GM18511 (cell line): ENCODE measurements around the gene FOXA3.

Source experiments
- ATAC-seq: cut with Tn5 transposase; IDR thresholded peaks from one replicate; pipeline ENCODE4 v1.9.1; 2021; ENCODE audit warnings: mild to moderate bottlenecking, moderate library complexity; ENCODE audit not compliant: unreplicated experiment

The FOXA3 gene

DNA sequence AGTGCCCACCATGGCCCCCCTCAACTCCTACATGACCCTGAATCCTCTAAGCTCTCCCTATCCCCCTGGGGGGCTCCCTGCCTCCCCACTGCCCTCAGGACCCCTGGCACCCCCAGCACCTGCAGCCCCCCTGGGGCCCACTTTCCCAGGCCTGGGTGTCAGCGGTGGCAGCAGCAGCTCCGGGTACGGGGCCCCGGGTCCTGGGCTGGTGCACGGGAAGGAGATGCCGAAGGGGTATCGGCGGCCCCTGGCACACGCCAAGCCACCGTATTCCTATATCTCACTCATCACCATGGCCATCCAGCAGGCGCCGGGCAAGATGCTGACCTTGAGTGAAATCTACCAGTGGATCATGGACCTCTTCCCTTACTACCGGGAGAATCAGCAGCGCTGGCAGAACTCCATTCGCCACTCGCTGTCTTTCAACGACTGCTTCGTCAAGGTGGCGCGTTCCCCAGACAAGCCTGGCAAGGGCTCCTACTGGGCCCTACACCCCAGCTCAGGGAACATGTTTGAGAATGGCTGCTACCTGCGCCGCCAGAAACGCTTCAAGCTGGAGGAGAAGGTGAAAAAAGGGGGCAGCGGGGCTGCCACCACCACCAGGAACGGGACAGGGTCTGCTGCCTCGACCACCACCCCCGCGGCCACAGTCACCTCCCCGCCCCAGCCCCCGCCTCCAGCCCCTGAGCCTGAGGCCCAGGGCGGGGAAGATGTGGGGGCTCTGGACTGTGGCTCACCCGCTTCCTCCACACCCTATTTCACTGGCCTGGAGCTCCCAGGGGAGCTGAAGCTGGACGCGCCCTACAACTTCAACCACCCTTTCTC is 8.2 kb downstream of the FOXA3 start:
- no peak for ATAC-seq

DNA sequence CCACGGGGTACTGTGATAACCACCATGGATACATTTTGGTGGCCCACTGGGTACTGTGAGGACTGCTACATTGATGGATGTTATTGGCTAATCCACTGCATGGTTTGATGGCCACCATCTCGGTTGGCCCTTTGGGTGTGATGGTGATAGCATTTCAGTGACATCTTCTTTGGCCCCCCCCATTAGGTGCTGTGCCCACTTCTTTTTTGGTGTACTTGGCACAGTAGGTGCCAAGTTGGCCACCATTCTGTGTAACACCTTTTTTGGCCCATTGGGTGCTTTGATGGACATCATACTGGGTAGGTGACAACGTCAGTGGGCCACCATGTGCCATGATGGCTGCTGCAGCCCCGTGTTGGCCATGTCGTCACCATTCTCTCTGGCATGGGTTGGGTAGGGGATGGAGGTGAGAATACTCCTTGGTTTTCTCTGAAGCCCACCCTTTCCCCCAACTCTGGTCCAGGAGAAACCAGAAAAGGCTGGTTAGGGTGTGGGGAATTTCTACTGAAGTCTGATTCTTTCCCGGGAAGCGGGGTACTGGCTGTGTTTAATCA is 9.2 kb downstream of the FOXA3 start:
- ATAC-seq: no peak

DNA sequence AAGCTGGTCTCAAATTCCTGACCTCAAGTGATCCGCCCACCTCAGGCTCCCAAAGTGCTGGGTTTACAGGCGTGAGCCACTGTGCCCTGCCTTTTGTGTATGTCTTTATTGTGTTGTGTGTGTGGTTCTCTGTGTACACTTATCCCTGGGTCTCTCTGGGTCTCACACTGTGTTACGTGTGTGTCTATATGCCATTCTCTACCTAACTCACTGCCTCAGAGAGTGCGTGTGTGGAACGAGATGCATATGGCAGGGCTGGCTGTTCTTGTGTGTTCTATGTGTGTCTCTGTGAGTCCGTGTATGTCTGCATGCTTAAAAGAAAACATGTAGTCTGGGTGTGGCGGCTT is 10.5 kb downstream of the FOXA3 start:
- no peak for ATAC-seq

DNA sequence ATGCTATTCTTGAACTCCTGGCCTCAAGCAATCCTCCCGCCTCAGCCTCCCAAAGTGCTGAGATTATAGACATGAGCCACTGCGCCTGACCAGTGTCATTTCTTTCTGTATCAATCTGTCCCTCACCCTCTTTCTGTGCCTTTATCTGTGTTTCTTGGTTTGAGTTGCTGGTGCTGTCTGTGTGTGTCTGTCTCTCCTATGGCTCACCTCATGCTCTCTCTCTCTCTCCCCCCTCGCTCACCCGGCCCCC is 12.0 kb downstream of the FOXA3 start:
- no peak for ATAC-seq

DNA sequence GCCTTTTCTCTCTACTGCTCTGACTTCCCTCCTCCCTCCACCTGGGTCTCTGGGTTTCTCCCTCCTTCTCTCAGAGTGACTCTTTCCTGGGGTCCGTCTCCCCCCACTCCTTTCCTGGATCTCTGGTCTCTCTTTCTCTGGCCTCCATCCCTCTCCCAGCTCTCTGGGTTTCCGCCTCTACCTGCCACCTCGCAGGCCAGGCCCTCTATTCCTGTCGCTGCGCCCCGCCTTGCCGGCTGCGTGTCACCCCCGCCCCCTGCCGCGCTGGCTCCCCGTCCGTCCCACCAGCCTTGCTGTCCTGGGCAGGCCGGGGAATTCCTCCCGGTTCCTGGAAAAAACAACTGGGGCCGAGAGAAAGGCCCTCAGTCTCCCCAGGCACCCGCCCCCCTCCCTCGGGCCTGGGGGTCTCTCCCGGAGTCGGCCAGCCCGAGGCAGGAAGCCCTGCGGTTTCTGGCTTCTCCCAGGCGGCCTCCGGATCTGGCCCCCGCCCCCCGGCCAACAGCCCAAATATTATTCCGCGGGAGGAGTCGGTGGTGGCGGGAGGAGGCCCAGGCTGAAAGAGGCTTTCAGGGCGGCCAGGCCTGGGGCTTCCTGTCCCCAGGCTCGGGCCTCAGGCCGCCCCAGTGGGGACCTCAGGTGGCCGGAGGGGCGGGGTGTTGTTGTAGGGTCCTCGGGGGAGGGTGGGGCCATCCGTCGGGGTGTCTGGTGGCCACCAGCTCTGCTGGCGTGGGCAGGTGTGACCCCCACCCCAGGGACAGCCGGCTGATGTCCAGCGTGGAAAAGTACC is 12.5 kb downstream of the FOXA3 start:
- ATAC-seq: no peak

DNA sequence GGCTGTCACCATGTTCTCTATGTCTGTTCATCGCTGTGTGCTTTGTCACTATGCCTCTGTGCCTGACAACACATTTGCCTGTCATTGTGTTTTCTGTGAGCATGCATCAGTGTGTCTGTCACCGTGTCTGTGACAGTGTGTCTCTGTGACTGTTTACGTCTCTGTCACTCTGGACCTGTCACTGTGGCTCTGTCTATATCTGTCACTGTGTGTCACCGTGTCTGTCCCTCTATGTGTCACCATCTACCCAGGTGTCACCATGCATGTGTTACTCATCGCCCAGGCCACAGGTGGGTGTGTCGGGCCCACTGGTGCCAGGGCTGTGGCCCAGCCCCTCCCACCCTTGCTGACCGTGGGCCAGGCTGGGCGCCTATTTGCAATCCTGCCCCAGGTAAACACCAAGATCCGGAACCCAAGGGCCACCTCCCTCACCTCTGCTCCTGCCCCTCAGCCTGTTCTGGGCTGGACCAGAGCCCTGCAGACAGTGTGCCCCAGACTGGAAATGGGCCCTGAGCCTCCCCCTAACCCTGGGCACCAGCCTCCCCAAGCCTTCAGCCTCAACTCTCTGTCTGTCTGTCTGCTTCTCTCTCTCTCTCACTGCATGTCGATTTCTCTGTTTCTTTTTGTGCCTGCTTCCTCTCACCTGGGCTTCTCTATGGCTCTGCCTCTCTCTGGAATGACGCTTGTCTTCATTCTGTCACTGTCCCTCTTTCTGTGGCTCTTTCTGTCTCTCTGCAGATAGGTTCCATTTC is 14.1 kb downstream of the FOXA3 start:
- ATAC-seq: no peak

- no peak for ATAC-seq
Observed at GRCh38 chr19:45879055-45879454, 14.9 kb downstream of the FOXA3 start.

GRCh38 chr19:45879971-45880370 is 15.8 kb downstream of the FOXA3 start:
- ATAC-seq: no peak

DNA sequence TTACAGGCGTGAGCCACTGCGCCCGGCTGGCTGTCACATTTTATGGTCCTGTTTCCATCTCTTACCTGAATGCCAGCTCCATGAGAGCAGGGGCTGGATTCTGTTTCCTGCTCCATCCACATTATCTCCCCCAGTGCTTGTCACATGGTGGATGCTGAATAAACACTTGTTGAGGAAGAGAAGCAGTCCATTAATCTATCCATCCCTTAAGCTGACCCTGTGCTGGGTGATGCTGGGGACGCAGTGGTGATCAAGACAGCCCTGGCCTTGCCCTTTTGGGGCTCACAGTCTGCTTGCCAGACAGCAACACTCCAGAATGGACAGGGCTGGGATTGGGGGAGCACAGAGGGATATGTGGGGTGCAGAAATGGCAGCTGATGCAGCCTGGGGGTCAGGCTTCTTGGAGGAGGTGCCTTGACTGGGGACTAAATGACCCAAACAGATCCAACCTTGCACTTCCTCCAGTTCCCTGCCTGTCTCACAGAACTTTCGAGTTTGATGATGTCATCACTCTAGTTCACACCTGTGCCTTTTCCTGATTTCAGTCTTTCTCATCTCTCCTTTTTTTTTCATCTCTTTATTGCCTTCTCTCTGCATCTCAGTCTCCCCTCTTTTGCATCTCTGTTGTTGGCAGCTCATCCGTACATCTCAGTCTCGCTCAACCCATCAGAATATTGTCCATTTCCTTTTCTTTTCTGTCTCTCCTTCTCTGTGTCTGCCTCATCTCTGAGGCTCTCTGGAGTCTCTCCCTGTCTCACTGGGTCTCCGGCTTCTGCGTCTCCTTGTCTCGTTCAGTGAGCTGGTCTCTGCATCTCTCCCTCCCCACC is 17.2 kb downstream of the FOXA3 start:
- ATAC-seq: no peak

GRCh38 chr19:45881909-45882528 is 17.9 kb downstream of the FOXA3 start:
- ATAC-seq: no peak

DNA sequence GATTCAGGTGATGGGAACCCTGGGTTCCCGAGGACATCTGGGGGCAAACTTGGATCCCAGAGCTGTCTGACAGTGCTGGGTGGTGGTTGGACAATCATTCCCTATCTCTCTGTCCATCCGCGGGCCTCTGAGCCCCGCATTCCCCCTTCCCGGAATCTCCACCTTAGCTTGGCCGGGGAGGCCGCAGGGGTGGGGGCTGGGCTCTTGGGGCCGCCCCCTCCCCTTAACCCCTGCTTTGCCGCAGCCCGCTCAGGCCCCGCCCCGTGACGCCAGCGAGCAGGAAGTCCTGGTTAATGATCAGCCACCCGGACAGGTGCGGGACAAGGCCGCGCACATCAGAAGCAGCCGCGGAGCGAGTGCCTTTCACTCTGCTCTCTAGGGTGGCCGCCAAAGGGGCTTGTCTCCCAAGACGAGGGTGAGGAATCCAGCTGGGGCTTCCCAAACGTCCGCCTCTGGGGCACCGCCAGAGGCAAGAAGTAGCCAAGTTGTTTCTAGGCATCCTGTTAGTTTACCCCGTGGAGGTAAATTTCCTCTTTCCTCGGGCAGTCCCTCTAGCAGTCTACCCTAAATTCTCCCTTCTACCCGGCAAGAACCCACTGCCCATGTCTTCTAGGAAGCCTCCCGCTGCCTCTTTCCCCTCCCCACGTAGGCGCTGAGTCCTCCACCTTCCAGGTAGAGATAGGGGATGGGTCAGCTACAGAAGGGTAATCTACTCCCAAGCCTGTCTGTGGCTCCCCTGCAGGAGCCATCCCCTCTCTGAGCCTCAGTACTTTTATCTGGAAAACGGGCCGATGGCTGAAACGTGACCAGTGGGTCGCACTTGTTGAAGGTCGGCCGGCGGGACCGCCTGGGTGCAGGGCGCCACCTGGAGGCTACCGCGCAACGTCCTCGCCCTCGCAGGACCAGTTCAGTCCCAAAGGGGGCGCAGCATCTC is 18.8 kb downstream of the FOXA3 start:
- no peak for ATAC-seq

DNA sequence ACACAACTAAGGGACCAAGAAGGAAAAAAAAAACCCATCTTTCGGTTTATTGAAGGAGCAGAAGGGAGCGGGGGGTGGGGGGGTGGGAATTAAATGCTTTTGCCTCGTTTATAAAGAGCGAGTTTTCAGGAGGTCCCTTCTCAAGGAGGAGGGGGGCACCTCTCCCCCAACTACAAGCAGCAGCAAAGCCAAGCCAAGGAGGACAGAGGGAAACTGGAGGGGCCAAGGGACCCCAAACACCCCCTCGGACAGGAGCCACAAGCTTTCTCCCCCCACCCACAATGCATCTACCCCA is 19.4 kb downstream of the FOXA3 start:
- ATAC-seq: no peak

DNA sequence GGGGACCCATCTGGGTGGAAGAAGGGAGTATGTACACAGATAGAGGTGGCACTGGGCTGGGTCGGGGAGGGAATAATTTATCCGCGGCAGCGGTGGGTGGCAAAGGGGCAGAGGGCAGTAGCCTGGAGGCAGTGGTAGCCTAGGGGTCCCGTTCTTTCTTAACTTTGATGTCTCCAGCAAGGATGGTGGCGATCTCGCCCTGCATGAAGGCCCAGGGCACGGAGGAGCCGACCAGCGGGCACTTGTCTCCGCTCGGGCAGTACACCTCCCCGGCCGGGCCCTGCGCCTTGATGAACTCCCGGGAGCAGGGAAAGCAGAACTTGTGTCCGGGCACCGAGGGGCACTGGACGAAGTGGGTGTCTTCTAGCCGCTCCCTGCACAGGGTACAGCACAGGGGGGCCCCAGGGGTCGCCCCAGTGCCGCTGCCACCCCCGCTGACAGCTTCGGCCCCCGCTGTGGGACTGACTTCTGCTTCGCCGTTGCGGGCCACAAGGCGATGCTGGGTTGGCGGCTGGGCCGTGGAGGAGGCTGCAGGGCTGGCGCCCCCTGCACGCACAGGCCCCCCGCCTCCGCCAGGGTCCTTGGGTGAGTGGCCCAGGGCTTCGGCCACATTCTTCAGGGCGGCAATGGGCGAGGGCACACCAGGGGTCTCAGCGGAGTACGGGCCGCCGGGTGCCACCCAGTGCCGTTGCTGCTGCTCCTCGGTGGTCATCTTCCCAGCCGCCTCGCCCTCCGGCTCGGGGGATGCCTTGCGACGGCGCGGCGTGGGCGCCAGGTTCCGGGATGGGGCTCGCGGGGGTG is 20.0 kb downstream of the FOXA3 start:
- ATAC-seq: no peak

- ATAC-seq: no peak
Observed at GRCh38 chr19:45884682-45885555, 20.8 kb downstream of the FOXA3 start.

- ATAC-seq: peak; percentile 59
Observed at GRCh38 chr19:45885556-45886426, 21.7 kb downstream of the FOXA3 start, which contains the start of gene IRF2BP1. Gene IRF2BP1, minus strand, starts transcription at chr19:45886141. Its CDS starts 367 bp downstream, at chr19:45885774.

- ATAC-seq: peak; percentile 67
Observed at GRCh38 chr19:45886427-45887199, 22.5 kb downstream of the FOXA3 start.
